Fibroblast of lung (primary cell): Measurements from ENCODE around the gene SLC9B2.

Experiments
- CTCF ChIP-seq, 2 donors: IDR thresholded peaks in 1 of 2; conservative IDR thresholded peaks in 1 of 2; 1 replicate in 1 of 2; 2 replicates in 1 of 2; pipeline ENCODE4 v1.5.1; 2011 to 2012; ENCODE audit warnings: low read length in 2 of 2, control low read depth in 1 of 2, inconsistent platforms in 1 of 2, low read depth in 1 of 2, mild to moderate bottlenecking in 1 of 2
- EZH2 ChIP-seq: IDR thresholded peaks from 2 replicates; pipeline ENCODE4 v1.5.1; 2012; ENCODE audit warnings: low read length, control low read depth, mild to moderate bottlenecking; ENCODE audit errors: missing control alignments

- TF ChIP-seq CTCF (conservative IDR thresholded peaks at IDR 0.05 in 1 of 2, IDR thresholded peaks at IDR 0.05 in 1 of 2; ENCODE audit: low read depth in 1 of 2, low read length in 2 of 2) (no peak), EZH2 (no peak)
These were observed 15.7 kb upstream of the SLC9B2 start for GRCh38 chr4:103092245-103092644.
